ENCODE data around the gene CHCHD6.

Gene CHCHD6

GRCh38 chr3:126926684-126927400 lies 222.8 kb downstream of the CHCHD6 start:
- DNase-seq: no peak

DNA sequence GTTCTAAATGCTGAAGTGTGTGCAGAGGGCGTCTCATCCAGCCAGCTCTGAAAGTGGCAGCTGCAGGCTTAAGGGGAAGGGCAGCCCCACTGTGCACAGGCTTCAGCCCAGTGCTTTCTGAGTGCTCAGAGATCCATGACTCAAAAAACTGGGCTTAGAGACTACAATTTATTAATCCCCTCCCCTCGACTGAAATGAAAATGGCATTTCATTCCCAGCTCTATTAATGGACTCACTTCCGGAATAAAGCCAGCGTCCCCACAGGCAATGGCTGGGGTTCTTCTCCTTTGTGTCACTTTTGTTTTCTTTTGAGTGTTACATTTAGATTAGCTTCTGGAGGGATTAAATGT lies 223.3 kb downstream of the CHCHD6 start:
- no peak for DNase-seq

DNA sequence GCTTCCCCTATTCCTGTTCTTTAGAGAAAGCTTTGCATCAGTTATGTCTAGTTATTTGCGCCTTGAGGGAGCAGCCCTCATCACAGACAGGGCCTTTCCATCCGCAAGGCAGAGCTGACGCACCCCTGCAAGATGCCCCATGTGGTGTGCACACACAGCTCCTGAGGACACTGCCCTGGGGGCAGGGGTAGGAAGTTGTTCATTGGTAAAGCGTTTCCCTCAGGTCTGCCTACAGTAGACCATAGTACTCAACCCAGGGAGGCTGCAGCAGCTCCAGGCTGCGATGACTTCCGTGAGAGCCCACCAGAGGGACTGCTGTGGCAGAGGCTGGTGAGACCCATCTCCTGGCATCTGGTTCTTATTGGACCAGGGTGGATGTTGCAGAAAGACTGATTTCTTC lies 223.8 kb downstream of the CHCHD6 start:
- DNase-seq: no peak

- no peak for DNase-seq
Measured at GRCh38 chr3:126928921-126929474, 225.0 kb downstream of the CHCHD6 start.

- DNase-seq: no peak
Measured at GRCh38 chr3:126930936-126931600, 227.0 kb downstream of the CHCHD6 start.

- no peak for DNase-seq
Measured at GRCh38 chr3:126931806-126932187, 227.8 kb downstream of the CHCHD6 start.

GRCh38 chr3:126932188-126932931 lies 228.3 kb downstream of the CHCHD6 start:
- no peak for DNase-seq

DNA sequence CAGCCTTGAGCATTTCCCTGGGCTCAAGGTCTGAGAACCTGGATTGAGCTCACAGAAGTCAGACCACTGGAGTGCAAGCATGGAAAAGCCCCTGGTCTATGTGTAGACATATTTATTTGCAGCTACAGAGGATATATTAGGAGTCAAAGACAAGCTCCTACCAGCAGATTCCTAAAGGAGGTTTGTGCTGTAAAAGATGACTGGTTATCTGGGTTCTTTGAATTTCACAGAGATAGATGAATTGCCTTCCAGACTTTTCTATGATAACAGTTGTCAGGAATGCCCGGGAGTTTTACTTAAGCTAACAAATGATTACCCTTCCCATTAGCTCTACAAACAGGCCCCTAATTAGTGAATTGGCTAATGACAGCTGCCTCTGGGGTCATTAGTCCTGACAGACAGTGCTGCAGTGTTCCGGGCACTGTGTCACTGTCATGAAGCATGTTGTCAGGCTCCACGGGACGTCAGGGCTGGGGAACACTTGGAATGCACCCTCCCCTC lies 230.0 kb downstream of the CHCHD6 start:
- DNase-seq: no peak

DNA sequence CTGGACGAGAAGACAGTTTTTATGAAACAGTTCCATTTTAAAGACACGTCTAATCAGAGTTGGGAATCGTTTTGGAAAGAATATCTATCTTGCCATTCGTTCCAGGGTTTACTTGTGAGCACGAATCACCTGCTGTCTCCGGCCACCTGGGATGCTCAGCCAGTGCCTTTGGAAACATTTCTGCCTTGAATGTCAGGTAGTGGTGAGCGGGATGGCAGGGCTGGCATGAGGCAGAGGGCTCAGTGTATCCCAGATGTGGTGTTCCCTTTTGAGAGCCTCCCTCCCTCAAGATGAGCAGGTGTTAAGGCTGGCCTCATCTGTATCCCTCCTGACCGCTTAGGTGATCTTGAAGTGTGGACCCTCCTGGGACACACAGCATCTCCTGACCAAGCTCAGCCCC lies 231.0 kb downstream of the CHCHD6 start:
- no peak for DNase-seq

GRCh38 chr3:126935756-126936509 lies 231.9 kb downstream of the CHCHD6 start:
- no peak for DNase-seq

- DNase-seq: no peak
Measured at GRCh38 chr3:126936853-126937425, 232.9 kb downstream of the CHCHD6 start.

DNA sequence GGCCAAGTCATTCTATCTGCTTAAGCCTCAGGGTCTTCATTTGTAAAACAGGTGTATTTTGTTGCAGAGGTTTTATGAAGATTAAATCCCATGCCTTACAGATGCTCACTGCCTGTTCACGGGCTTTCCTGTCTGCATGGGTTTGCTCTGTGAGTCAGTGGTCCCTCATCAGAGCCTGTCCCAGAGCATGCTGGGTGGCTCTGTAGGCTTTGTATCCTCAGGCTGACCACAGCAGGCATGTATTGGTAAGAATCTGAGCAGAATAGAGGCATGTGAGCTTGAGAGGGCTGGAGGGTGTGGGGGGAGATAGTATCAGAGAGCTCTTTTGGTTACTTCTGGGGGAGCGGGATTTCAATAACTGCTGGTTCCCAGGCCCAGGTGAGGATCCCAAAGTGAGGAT lies 233.5 kb downstream of the CHCHD6 start:
- DNase-seq: no peak

DNA sequence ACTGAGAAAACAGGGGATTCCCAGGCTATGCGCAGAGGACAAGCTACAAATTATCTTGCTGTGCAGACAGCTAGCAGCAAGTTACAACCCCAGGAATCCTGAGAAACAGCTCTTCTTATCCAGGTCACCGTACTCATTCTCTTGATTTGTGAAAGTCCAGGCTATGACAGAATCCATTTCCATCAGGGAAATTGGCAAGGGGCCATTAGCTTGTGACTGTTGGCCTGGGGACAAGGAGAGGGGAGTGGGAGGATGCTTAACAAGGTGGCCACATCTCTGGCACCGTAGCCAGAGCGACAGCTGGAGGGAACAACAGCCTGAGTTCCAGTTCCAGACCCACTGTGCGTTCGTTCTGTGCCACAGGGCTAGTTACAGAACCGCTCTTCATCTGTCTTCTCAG lies 233.9 kb downstream of the CHCHD6 start:
- no peak for DNase-seq

GRCh38 chr3:126938520-126939337 lies 234.7 kb downstream of the CHCHD6 start:
- no peak for DNase-seq

DNA sequence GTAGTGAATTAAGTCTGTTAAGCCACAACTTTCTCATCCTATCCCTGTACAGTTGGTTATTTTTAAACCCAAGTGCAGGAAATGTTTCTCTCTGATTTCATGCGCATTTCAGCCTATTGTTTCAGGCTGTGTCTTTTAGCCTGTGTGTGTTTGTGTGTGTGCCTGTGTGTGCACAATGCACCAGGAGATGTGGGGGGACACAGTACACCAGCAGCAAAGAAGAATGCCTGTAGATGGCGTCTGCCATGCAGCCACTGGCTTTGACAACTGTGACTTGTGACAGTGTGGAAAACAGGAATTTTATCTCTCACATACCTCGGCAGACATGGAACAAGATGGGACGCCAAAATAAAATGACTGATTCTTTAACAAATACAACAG lies 235.3 kb downstream of the CHCHD6 start:
- DNase-seq: no peak

DNA sequence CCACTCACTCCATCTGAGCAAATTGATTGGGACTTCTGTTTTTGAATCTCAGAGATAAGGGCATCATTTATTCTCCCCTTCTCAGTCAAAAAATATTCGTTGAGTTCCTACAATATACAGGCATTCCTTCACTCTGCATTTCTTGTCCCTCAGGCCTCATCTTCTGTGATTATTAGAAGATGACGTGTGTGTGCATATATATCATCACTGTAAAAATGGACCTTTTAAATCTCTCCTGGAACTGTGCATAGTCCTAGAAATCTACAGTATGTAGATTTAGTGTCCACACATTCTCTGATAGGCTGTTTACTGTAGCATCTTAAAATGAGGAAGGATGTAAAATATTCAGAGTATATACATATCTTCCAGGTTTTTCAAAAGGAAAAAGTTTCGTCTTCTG lies 235.7 kb downstream of the CHCHD6 start:
- DNase-seq: no peak

GRCh38 chr3:126941721-126942270 lies 237.8 kb downstream of the CHCHD6 start:
- no peak for DNase-seq

DNA sequence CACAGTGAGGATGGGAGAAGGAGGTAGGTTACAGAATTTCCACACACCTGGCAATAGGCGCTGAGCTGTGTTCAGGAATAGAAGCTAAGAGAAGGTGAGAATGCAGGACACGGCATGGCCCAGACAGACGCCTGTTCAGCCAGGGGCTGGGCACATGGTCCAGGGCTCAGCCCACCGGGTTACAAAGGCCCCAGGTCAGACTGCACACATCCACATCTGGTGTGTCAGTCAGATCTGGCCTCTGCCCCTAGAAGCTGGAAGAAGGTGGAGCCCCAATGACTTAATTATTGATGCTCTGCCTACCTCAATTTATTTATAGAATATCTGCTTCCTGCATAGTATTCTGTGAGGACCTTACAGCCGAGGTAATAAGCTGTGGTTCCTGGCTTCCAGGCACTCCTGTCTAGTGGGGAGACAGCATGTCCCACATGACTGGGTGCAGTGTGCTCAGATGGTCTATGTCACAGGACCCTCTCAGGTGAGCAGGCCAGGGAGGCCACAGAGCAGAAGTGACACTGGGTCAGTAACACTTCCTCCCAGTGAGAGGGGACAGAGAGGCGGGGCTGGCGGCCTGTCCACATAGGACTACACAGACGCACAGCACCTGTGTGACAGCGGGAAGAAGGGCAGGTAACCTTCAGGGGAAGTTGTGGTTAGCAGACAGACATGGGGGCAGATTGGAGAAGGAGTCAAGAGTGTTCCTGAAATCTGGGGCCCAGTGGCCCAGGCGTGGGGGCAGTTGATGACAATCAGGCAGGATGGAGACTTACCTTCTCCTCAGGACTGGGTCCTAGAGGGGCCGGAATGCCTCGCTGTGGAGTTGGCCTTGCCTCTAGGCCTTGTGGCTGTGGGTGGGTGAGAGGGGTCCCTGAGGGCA lies 240.3 kb downstream of the CHCHD6 start:
- no peak for DNase-seq

DNA sequence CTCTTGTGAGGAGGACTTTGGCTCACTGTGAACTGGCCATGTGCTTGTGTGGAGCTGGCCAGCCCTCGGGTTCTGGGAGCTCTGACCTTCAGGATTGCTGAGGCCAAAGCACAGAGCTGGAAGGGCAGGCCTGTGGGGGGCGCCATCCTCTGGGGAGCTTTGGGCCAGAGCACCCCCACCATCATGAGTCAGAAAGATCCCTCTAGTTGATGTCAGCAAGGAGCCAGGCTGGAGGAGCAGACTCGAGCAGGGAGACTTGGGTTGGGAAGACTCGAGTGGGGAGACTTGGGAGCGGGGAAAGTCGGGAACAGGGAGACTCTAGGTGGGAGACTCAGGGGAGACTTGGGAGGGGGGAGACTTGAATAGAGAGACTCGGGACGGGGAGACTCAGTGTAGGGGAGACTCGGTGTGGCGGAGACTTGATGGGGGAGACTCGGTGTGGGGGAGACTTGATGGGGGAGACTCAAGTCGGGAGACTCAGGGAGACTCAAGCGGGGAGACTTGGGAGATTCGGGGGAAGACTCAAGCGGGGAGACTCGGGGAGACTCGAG lies 241.2 kb downstream of the CHCHD6 start:
- no peak for DNase-seq

DNA sequence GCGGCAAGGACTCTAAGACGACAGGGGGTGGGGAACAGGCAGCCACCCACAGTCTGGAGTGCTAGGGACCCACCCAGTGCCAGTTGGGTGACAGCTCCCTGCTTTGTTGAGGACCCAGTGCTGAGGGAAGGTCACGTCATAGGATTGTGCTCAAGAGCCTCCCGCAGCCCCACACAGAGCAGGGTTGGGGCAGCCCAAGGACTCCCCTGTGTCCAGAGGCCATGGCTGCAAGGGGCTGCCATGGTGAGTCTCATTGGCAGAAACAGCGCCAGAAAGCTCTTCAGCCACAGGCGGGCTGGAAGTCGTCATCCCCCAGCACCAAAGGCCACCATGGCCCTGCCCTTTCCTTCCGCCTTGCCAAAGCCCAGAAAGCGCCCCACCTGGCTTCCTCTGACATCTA lies 241.9 kb downstream of the CHCHD6 start:
- DNase-seq: no peak
